CD4-positive, alpha-beta T cell treated with Interleukin-4 for 1 hour (primary cell): ENCODE results near the gene LOC101059915.
"Not testable (repeated sequence)": the region's sequence is repeated elsewhere in the genome, so short reads cannot be mapped to it uniquely, and the experiment has no call there.

Source experiments
- DNase-seq, 2 donors: peaks; one replicate each; pipeline ENCODE4 v3.0.0-alpha.2; 2020 to 2022

Gene LOC101059915

GRCh38 chrX:71644406-71644805, 22.9 kb upstream of the LOC101059915 start:
- not testable (repeated sequence) for DNase-seq

DNA sequence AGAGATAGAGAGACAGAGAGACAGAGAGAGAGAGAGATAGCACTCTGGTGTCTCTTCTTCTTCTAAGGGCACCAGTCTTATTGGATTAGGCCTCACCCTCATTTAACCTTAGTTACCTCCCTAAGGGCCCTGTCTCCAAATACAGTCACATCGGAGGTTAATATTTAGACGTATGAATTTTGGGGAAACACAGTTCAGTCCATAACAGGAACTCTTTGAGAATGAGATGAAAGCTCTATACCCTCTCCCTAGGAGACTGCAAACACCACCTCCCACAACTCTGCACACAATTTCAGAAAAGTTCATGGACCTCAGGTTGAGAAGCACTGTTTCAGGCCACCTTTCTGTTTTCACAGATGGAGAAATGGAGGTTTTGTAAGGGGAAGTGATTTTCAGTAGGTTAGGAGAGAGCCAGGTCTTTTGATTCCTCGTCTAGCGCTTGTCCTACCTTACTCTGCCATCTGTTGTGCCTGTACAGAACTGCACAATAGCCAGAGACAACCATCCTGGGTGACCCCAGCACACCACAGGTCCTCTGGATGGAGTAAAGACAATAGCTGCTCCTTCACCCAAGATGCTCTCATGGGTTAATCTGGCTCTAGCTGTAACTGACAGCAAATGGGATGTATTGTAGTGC, 16.9 kb upstream of the LOC101059915 start:
- peak in 1 of 2 donors; percentile 57 for DNase-seq

GRCh38 chrX:71652405-71652804, 14.9 kb upstream of the LOC101059915 start:
- peak; percentile 52 to 65 for DNase-seq

DNA sequence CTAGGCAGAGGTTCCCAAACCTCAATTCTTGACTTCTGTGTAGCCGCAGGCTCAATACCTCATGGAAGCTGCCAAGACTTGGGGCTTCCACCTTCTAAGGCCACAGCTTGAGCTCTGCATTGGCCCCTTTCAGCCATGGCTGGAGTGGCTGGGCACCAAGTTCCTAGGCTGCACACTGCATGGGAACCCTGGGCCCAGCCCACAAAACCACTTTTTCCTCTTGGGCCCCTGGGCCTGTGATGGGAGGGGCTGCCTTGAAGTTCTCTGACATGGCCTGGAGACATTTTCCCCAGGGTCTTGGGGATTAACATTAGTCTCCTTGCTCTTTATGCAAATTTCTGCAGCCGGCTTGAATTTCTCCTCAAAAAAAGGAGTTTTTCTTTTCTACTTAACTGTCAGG, 14.0 kb upstream of the LOC101059915 start:
- DNase-seq = no peak

DNA sequence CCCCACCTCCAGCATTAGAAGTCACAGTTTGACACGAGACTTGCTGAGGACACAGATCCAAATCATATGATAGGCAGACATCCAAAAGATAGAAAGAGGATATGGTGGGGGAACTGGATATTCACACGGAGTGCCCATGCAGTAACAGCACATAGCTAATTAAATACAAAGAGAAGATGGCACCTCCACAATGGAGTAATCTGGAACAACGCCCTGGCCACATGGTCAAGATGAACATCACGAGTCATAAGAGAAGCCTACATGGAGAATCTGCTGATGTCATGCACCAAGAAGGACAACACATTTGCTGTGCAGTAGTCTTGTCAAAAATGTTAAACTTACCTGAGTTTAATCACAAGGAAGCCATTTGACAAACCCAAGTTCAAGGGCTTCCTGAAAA, 10.1 kb upstream of the LOC101059915 start:
- DNase-seq = no peak

- DNase-seq = no peak
These were observed 8.0 kb upstream of the LOC101059915 start for GRCh38 chrX:71659342-71659741.

DNA sequence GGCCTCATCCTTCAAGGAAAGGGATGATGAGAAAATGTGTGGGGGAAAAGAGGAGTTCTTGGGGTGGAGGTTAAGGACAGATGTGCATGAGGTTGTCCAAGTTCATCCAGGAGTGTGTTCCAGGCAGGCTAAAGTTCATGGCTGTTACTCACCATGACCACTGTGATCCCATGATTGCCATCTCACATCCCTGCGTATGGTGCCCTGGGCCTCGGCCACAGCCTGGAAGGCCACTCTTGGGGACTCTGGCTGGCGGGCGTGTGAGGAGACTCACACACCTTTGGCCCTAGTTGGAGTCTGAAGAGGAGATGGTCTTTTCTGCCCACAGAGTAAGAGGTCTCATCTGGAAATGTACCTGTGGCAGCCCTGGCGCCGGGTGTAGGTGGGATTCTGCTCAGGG, 7.4 kb upstream of the LOC101059915 start:
- DNase-seq = no peak

DNA sequence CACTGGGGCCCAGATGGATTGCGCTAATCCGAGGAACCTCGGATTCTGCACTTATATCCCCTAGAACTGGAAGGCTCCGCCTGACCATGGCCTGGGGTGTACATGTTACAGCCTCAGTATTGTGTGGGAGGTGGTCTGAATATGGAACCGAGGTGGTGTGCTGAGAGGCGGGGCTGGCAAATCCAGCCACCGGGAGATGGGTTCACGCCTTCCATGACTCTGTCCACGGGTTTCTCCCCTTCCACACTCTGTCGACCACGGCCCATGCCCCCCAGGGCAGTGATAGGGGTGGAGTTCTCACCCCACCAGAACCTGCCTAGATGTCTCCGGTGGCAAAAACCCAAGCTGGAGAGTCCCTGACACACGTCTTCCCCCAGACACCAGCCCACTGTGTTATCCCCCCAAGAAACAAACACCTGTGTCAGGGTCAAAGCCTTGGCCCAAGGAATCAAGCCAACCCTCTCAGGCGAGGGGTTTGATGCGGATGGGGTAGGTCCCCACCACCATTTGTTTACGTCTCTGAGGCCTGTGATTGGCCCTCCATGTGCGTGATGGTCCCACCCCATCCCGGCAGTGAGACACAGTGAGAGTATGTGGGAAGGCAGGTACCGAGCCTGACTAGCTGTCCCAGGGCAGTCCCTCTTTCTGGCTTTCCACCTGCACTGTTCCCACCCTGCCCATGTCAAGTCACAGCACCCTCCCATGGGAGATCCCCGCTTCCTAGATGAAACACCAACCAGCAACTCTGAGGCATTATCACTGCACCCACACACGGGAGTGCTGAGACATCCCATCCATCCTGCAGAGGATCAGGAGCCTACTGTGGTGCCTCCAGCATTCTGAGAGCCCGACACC, 6.6 kb upstream of the LOC101059915 start:
- DNase-seq = no peak

DNA sequence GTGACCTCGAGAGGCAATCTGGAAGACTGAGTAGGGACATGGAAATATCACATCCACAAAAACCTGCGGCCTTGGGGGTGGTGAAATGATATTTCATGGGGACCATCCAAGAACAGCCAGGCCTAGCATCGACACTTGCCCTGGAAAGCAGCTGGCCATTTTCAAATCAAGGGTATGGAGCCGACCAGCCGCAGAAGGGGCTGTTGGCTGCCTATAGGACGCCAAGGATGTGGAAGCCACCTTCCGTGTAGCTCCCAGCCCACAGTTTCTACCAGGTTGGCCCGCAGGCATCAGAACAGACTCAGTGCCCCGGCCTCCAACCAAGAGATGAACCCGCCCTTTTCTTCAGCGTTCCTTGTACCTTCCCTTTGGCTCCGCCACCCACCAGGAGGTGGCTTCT, 5.4 kb upstream of the LOC101059915 start:
- no peak for DNase-seq

DNA sequence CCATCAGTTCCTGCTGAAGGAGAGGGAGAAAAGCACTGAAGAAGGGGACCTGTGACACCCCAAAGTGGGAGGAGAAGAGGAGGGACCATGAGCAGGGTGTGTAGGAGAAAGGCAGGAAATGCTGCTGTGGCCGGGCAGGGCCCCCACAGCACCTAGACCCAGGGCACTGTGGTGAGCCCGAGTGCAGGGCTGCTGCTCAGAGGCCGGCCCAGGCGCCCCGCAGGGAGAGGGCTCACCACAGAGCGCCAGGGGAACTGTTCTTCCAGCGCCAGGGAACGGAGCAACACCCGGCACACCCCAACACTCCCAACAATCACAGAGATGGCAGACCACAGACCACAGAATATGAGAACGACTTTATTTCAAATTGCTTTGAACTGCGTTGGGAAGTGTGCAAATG, 4.7 kb upstream of the LOC101059915 start:
- DNase-seq = not testable (repeated sequence)

DNA sequence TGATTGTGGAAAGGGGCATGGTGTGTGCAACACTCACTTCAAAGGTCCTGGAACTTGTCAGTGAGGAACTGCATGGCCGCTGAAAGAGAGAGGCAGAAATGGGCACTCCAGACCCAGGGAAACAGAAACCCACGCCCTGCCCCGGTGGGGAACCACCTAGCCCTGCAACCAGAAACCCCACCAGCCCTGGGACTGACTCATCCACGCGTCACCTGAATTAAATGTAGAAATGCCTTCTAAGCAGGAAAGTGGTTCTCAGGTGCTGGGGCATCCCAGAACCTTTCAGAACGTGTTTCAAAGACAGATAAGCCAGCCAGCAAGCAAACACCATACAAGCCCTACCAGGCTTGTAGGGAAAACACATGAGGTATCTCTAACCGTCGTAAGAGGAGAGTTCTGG, 4.1 kb upstream of the LOC101059915 start:
- DNase-seq = peak in 1 of 2 donors; percentile 41

- not testable (repeated sequence) for DNase-seq
These were observed 3.1 kb upstream of the LOC101059915 start for GRCh38 chrX:71664202-71664601.

DNA sequence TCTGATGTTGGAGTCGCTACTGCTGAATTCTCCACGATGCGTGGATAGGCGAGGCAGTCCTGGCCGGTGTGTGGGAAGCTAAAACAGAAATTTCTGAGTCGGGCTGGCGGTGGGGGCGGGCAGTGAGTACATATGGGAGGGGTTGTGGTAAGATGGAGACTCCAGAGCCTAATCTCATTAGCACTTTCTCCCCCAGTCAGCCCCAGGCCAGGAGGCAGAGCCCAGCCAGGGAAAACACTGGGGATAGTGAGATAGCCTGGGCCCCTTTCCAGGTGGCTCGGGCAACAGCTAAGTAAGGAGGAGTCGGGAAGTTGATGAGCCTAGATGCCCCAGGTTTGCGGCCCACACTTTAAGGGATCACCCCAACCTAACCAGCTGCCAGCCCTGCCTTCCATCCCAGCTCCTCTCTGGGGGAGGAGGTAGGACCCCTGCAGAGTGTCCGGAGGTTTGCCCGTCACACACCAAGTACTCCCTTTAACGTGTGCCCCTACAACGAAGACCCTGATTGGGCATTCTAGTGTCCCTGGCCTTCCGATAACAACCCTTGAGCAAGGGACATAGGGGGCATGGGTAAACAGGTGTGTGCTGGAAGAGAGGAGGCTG, 2.4 kb upstream of the LOC101059915 start:
- no peak for DNase-seq

DNA sequence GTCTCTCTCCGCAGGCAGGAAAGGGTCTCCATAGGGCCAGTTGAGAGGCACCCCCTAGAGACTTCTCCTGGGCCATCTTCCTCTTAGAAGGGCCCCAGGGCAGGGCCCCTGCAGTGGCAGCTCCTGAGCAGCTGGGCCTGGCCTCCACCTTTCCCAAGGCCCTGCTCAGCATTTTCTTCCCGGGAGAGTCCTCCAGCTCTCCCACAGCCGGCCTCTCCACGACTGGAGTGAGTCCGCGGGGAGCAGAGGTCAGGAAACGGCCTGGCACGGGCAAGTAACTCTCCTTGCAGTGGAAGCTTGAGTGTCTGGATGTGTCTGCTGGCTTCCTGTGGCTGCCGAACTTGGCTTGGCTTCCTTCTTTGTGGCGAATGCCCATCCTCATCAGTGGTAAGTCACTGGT, 1.6 kb upstream of the LOC101059915 start:
- no peak for DNase-seq

- no peak for DNase-seq
These were observed 814 bp upstream of the LOC101059915 start for GRCh38 chrX:71666240-71667223.

DNA sequence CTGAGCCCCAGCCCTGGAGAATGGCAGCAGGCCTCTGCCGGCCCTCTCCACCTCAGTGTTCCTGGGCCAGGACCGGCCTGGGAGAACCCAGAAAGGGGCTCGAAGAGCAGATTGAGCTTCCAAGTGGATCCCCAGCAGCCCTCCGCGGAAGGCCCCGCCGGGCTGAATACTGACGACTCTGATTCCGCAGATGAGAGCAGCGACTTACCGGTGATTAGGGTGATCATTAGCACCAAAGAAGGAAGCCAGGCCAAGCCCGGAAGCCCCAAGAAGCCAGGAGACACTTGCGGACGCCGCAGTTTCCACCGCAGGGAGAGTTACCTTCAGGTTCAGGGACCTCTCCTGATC, 876 bp downstream of the LOC101059915 start:
- DNase-seq = no peak

GRCh38 chrX:71669492-71669891, 2.1 kb downstream of the LOC101059915 start:
- DNase-seq = no peak

DNA sequence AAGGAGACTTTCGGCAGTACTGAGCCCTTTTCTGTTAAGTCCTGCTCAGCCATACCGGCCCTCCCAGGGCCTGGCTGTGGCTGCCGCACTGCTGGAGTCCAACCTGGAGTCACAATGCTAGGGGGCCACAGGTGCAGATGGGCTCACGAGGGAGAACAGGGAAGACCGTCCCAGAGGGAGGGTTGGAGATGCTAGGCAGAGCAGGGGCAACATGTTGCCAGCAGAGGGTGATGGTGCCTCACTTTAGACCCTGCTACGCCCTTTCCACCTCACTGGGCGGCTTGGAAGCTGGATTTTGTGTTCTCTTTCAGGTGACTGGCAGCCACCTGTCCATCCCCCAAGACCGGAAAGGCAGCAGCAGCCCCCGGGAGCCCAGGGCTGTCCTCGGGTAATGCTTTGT, 2.6 kb downstream of the LOC101059915 start:
- DNase-seq = peak in 1 of 2 donors; percentile 36

DNA sequence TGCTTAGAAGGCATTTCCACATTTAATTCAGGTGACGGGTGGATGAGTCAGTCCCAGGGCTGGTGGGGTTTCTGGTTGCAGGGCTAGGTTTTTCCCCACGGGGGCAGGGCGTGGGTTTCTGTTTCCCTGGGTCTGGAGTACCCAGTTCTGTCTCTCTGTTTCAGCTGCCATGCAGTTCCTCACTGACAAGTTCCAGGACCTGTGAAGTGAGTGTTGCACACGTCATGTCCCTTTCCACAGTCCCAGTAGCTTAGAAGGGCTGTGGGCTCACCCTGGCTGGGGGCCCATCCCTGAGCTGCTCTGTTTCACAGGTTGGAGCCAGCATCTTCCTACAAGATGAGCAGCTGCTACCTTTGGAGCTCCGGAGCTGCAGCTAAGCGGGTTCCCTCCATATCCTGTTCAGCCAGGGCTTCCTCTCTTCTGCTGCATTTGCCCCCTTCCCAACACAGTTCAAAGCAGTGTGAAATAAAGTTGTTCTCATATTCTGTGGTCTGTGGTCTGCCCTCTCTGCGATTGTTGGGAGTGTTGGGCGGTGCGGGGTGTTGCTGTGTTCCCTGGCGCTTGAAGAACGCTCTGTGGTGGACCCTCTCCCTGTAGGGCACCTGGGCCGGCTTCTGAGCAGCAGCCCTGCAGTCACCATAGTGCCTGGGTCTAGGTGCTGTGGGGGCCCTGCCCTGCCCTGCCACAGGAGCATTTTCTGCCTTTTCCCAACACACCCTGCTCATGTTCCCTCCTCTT, 3.9 kb downstream of the LOC101059915 start:
- no peak for DNase-seq

DNA sequence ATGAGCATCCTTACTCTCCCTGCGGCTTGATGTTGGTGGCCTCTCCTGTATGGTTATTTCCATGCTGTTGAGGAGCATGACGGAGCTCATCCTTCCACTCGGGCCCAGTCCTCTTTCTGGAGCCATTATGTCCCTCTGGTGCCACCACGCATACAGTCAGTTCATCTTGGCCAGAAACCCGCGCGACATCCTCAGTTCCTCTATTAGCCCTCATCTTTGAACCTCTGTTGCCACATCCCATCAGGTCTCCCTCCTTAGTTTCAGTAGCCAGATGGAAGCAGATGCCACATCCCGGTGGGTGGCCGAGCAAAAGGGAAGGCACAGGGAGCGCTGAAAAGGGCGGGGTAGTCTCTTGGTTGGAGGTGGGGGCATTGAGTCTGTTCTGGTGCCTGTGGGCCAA, 4.6 kb downstream of the LOC101059915 start:
- no peak for DNase-seq

GRCh38 chrX:71675636-71676035, 8.3 kb downstream of the LOC101059915 start:
- DNase-seq = not testable (repeated sequence)
